Uterus (tissue), 2 donors: Measurements from ENCODE around the gene MYO1B.

Experiments used
- CTCF ChIP-seq, 4 experiments: fragments of 200-600 bp in 2 of 4; fragments of 450-650 bp in 2 of 4; sonication (generic) in 2 of 4; IDR thresholded peaks; one replicate each; pipeline ENCODE4 v1.5.1; 2016 to 2019; ENCODE audit warnings: antibody characterized with exemption in 4 of 4, mild to moderate bottlenecking in 2 of 4, moderate library complexity in 1 of 4
- POLR2A ChIP-seq, 2 donors: fragments of 450-650 bp; IDR thresholded peaks; one replicate each; pipeline ENCODE4 v1.6.1; 2016; ENCODE audit warnings: antibody characterized with exemption in 2 of 2, mild to moderate bottlenecking in 1 of 2, moderate library complexity in 1 of 2

DNA sequence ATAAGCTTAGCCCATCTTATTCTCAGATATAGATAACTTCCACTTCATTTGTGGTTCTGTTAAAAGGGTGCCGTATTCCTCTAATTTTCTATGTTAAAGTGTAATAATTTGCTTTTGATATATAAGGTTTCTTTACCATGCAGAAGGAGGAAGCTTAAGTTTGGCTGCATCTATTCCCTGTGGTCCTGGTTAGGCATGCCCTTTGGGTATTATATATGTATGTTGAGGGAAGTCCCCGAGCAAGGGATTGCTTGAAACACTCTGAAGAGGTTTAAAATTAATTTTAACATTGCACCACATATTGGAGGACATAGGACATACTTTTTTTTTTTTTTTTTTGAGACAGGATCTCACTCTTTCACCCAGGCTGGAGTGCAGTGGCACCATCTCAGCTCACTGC lies 16.9 kb upstream of the MYO1B start:
- no peak for TF ChIP-seq CTCF (IDR thresholded peaks at IDR 0.05)
- no peak for TF ChIP-seq POLR2A (IDR thresholded peaks at IDR 0.05)
